AG04450 (cell line): ENCODE measurements around the gene IL4. TPM values are rescaled to one million over a fixed set of nuclear protein-coding genes. Genes with fewer than 3 reads are reported as not detected.

Experiments
- CTCF ChIA-PET: fragments of 300-600, 350-600 bp; formaldehyde crosslinking; extraction: SDS; loops from one replicate; lab custom pipeline; 2022; ENCODE audit warnings: antibody characterized with exemption, inconsistent platforms; lab: Charles Lee
- POLR2A ChIA-PET: fragments of 350-600 bp; formaldehyde crosslinking; extraction: SDS; loops from one replicate; lab custom pipeline; 2021; ENCODE audit warnings: antibody characterized with exemption, inconsistent platforms; lab: Yijun Ruan, JAX
- DNase-seq: peaks from one replicate; pipeline ENCODE4 v3.0.0-alpha.2; 2011; ENCODE audit warnings: low read depth, low spot score
- H3K27ac ChIP-seq: one replicate; pipeline ENCODE4 v1.5.1; 2012; ENCODE audit warnings: low read depth, low read length, control low read depth
- H3K27me3 ChIP-seq: one replicate; pipeline ENCODE4 v1.6.0; 2012; ENCODE audit warnings: low read length; ENCODE audit not compliant: control insufficient read depth, insufficient read depth
- H3K4me3 ChIP-seq: 2 replicates; pipeline ENCODE4 v1.5.1; 2011; ENCODE audit warnings: mild to moderate bottlenecking, low read depth, low read length, control low read depth
- H3K9me3 ChIP-seq: 2 replicates; pipeline ENCODE4 v1.5.1; 2012; ENCODE audit warnings: low read length; ENCODE audit not compliant: control insufficient read depth, insufficient read depth
- polyA plus RNA-seq: library from polyadenylated mRNA; depleted of rRNA; stranded (reverse); fragments of >200 nt; gene quantifications from 2 replicates; pipeline ENCODE4 v1.2.3, GENCODE V29; 2011
- TF ChIP-seq, protein P1 (sequence below): IDR thresholded peaks from 2 replicates; pipeline ENCODE4 v1.5.1; 2011; ENCODE audit warnings: low read depth, low read length, control low read depth, inconsistent platforms

Gene IL4
- polyA plus RNA-seq, 1 experiment: not detected

DNA sequence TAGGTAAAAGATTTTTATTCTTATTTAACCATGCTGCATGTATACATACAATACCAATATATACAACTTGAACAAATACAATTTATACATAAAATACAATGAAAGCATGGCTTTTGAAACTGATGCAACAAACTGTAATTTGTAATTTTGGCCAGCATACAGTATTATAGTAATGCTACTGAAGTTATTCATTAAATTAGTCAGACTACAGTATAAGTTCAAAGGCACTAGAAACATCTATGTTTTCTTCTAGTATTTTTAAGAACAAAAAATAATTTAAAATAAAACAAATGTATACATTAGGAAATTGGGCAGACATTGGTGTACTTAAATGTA lies 18.8 kb downstream of the IL4 start:
- DNase-seq: no peak

DNA sequence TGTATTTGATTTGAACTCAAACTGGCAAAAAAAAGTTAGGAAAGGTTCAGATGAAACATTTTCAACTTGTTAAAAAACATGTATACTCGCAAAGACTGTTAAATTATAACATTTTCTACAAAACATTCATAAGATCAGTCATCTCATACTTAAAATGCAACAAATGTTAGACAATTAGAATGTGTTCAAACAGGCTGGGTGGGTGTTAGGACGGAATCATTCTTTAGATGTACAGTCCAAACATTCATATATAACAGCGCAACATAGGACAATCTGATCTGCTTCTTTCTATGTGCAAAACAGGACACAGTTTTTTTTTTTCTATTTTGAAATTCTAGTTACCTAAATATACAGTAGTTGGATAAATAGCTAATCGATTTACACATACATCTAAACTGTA lies 22.2 kb downstream of the IL4 start:
- TF ChIP-seq, protein P1, sequence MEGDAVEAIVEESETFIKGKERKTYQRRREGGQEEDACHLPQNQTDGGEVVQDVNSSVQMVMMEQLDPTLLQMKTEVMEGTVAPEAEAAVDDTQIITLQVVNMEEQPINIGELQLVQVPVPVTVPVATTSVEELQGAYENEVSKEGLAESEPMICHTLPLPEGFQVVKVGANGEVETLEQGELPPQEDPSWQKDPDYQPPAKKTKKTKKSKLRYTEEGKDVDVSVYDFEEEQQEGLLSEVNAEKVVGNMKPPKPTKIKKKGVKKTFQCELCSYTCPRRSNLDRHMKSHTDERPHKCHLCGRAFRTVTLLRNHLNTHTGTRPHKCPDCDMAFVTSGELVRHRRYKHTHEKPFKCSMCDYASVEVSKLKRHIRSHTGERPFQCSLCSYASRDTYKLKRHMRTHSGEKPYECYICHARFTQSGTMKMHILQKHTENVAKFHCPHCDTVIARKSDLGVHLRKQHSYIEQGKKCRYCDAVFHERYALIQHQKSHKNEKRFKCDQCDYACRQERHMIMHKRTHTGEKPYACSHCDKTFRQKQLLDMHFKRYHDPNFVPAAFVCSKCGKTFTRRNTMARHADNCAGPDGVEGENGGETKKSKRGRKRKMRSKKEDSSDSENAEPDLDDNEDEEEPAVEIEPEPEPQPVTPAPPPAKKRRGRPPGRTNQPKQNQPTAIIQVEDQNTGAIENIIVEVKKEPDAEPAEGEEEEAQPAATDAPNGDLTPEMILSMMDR: no peak
- DNase-seq: no peak
- Histone ChIP-seq H3K4me3 (no peak overlapping the region), H3K27ac (no peak overlapping the region), H3K27me3 (no peaks in the 10 kb centered on the region), H3K9me3 (no peaks in the 10 kb centered on the region)
- ChIA-PET CTCF (interaction anchor here (1.0 to 3.4 kb wide), 3 partner anchors 19 to 309 kb away, joined by 4 to 8 read pairs (median 4); no protein-coding TSS in a partner anchor), POLR2A (no interaction called here)

More for the DNA sequence above, 18.8 kb downstream of the IL4 start:
- no peak overlapping the region for H3K27ac ChIP-seq
- no peaks in the 10 kb centered on the region for H3K9me3 ChIP-seq
- TF ChIP-seq, protein P1: no peak
- no peak overlapping the region for H3K4me3 ChIP-seq
- no peaks in the 10 kb centered on the region for H3K27me3 ChIP-seq
- POLR2A ChIA-PET: no interaction called here
- CTCF ChIA-PET: no interaction called here

DNA sequence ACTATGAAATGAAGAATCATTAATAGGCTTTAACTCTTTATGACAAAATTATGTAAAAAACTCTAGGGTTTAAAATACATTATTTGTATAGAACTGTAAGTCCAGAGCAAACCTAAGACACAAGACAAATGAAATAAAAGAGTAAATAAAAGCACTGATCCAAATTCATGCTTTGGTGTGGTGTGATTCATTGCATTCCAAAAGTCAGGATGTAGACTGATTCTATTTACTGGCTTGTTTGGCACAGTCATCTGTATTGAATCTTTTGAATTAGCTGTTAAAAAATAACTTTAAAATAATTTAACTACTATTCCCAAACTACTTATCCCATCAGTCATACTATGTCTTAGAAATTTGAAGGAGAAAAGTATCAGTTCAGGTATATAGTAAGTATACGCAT lies 31.1 kb downstream of the IL4 start:
- H3K27ac ChIP-seq: no peak overlapping the region
- no peak for DNase-seq
- TF ChIP-seq, protein P1: no peak

DNA sequence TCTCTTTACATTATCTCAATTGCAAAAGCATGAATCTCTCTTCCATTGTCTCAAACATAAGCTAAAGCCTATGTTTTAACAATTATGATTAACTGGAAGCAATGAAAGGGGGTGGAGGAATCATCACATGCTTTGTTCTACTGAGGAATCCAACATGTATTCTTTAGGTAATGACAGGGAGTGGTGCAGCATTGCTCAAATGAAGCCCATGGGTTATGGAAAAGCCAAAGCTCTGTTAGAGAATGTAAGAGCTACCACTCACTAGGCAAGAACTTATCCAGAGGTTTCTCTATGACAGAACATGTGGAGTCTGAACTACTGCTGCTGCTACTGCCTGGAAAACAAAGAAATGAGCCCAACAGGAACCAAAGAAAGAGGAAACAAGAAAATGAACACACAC lies 34.9 kb downstream of the IL4 start:
- no peak for DNase-seq
- TF ChIP-seq, protein P1: no peak
- no peaks in the 10 kb centered on the region for H3K27me3 ChIP-seq
- ChIA-PET POLR2A (no interaction called here), CTCF (interaction anchor here (0.7 to 1.0 kb wide), 4 partner anchors 9 to 495 kb away, joined by 3 to 11 read pairs (median 5); no protein-coding TSS in a partner anchor)
- H3K4me3 ChIP-seq: no peak overlapping the region
- H3K9me3 ChIP-seq: no peaks in the 10 kb centered on the region
- no peak overlapping the region for H3K27ac ChIP-seq

More for the DNA sequence above, 31.1 kb downstream of the IL4 start:
- Histone ChIP-seq H3K4me3 (no peak overlapping the region), H3K27me3 (no peaks in the 10 kb centered on the region), H3K9me3 (no peaks in the 10 kb centered on the region)
- POLR2A ChIA-PET: no interaction called here
- CTCF ChIA-PET: interaction anchor here (0.9 to 3.6 kb wide), 3 partner anchors 11 to 179 kb away, joined by 3 to 19 read pairs (median 3); no protein-coding TSS in a partner anchor

DNA sequence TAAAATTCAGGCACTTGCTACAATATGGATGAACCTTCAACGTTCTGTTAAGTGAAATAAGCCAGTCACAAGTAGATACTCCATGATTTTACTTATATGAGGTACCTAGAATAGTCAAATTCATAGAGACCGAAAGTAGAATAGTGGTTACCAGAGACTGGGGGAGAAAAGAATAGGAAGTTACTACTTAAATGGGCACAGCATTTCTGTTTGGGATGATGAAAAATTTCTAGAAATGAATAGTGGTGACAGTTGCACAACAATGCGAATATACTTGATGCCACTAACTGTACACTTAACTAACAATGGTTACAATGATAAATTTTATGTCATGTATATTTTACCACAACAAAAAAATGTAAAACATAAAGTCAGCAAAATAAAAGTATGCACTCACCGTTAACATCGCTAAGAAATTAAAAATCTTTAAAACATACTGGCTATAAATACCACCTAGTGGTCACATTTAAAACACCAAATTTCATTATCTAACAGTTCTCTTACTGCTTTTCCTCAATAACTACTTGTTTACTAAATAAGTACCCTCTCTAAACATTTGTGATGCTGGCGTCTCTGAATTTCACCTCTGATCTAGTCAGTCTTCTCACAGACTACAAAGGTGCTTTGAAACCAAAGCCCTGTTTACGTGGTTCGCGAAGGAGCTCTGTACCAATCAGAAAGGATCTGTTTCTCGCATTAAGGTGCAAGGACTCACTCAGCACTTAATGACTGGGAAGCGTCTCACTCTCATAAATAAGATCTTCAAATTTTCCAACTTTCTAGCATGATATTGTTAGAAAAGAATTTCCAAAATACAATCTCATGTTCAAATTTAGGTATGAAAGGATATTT lies 40.9 kb downstream of the IL4 start:
- CTCF ChIA-PET: interaction anchor here (0.6 to 2.7 kb wide), 15 partner anchors 11 to 1067 kb away, joined by 3 to 19 read pairs (median 4); no protein-coding TSS in a partner anchor

More for the DNA sequence above, 40.9 kb downstream of the IL4 start:
- TF ChIP-seq, protein P1: peak; percentile 47
- no peak for DNase-seq
- Histone ChIP-seq H3K4me3 (no peak overlapping the region), H3K27me3 (no peaks in the 10 kb centered on the region), H3K9me3 (no peaks in the 10 kb centered on the region), H3K27ac (no peak overlapping the region)
- POLR2A ChIA-PET: no interaction called here
